A673 (cell line): ENCODE data around the gene ANKRD10. TPM values are rescaled to one million over a fixed set of nuclear protein-coding genes. Genes with fewer than 3 reads are reported as not detected.

Experiments used
- BruUV-seq: library from RNA; stranded (reverse); fragments of 400-500 nt; replicated peaks from 2 replicates; lab custom pipeline; 2021; lab: Mats Ljungman, UMichigan
- CTCF ChIA-PET: fragments of 300-600 bp; sonication (Branson Sonifier 250); formaldehyde crosslinking; loops from one replicate; lab custom pipeline; 2022; ENCODE audit warnings: antibody characterized with exemption; lab: Charles Lee
- POLR2A ChIA-PET: fragments of 300-600 bp; sonication (Branson Sonifier 250); formaldehyde crosslinking; loops from one replicate; lab custom pipeline; 2022; ENCODE audit warnings: antibody characterized with exemption; ENCODE audit not compliant: low non-redundant PET; lab: Charles Lee
- DNase-seq: peaks from one replicate; pipeline ENCODE4 v3.0.0-alpha.2; 2015; ENCODE audit warnings: low spot score
- H3K27ac ChIP-seq: fragments of 200-600 bp; sonication (generic); 2 replicates; pipeline ENCODE4 v1.5.1; 2016; ENCODE audit warnings: mixed run types, low read depth, mild to moderate bottlenecking, mixed read lengths, antibody characterized with exemption, low read length; ENCODE audit not compliant: poor library complexity, severe bottlenecking
- H3K27me3 ChIP-seq: fragments of 200-600 bp; sonication (generic); replicated peaks from 2 replicates; pipeline ENCODE4 v1.6.1; 2017; ENCODE audit warnings: mixed run types, low read depth, mild to moderate bottlenecking, mixed read lengths, antibody characterized with exemption, low read length; ENCODE audit not compliant: insufficient read depth, poor library complexity
- H3K36me3 ChIP-seq: fragments of 200-600 bp; sonication (generic); 2 replicates; pipeline ENCODE4 v1.6.1; 2016; ENCODE audit warnings: mixed run types, mild to moderate bottlenecking, mixed read lengths, antibody characterized with exemption, low read length; ENCODE audit not compliant: insufficient read depth, poor library complexity, severe bottlenecking
- H3K4me1 ChIP-seq: fragments of 200-600 bp; sonication (generic); 2 replicates; pipeline ENCODE4 v1.6.1; 2017; ENCODE audit warnings: mixed run types, mild to moderate bottlenecking, mixed read lengths, antibody characterized with exemption, low read length; ENCODE audit not compliant: insufficient read depth, poor library complexity, severe bottlenecking
- H3K4me3 ChIP-seq: fragments of 200-600 bp; sonication (generic); 2 replicates; pipeline ENCODE4 v1.5.1; 2016; ENCODE audit warnings: low read depth, mixed run types, mild to moderate bottlenecking, mixed read lengths, low read length; ENCODE audit not compliant: poor library complexity, severe bottlenecking
- H3K9me3 ChIP-seq: fragments of 200-600 bp; sonication (generic); 2 replicates; pipeline ENCODE4 v1.6.1; 2016; ENCODE audit warnings: mixed run types, low read depth, mild to moderate bottlenecking, mixed read lengths, antibody characterized with exemption, low read length; ENCODE audit not compliant: poor library complexity, severe bottlenecking
- EZH2 ChIP-seq: fragments of 200-600 bp; sonication (generic); IDR thresholded peaks from 2 replicates; pipeline ENCODE4 v1.6.1; 2017; ENCODE audit warnings: borderline replicate concordance, low read depth, mild to moderate bottlenecking, mixed read lengths, antibody characterized with exemption, low read length; ENCODE audit not compliant: poor library complexity, severe bottlenecking
- intact Hi-C: fragments of 100-400 bp; cut with micrococcal nuclease; formaldehyde crosslinking; loops from one replicate; pipeline ENCODE4 v1.10.0; 2022; ENCODE audit not compliant: unreplicated experiment
- total RNA-seq: library from RNA; stranded (reverse); gene quantifications from 2 replicates; pipeline ENCODE4 v1.2.3, GENCODE V29; 2021
- TF ChIP-seq, protein P1 (sequence below): fragments of 300-800, 200-600 bp; sonication (generic); conservative IDR thresholded peaks from 2 replicates; pipeline ENCODE4 v1.5.1; 2017; ENCODE audit warnings: low read depth, mild to moderate bottlenecking, antibody characterized with exemption, low read length, moderate library complexity, mixed read lengths

Gene ANKRD10
- total RNA-seq, 1 experiment from 2014 or later: 96.2 TPM

DNA sequence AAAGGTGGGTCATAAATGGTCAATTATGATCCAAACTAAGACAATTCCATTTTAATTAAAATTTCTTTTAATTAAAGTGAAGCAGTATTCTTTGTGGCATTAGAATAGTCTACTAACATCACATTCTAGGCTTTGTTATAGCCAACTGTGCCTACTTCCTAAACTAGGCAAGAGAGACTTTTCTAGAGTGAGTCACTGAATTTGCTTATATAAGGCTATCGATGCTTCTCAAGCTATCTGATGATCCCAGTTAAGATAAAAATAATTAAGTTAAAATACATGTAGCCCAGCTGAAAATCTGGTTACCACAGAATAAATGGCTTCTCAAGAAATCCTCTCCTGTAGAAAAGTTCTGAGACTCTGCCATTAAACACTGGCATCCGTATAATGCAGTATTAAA, 12.5 kb downstream of the ANKRD10 start:
- Histone ChIP-seq H3K27me3 (no peaks in the 10 kb centered on the region), H3K36me3 (peaks cover 37% of the 10 kb centered on the region), H3K27ac (no peak overlapping the region), H3K9me3 (no peaks in the 10 kb centered on the region), H3K4me1 (no peaks in the 10 kb centered on the region), H3K4me3 (no peak overlapping the region)
- POLR2A ChIA-PET: no interaction called here
- BruUV-seq: no TSS peak
- intact Hi-C loops: no loop called here
- TF ChIP-seq EZH2: no peak
- TF ChIP-seq, protein P1, sequence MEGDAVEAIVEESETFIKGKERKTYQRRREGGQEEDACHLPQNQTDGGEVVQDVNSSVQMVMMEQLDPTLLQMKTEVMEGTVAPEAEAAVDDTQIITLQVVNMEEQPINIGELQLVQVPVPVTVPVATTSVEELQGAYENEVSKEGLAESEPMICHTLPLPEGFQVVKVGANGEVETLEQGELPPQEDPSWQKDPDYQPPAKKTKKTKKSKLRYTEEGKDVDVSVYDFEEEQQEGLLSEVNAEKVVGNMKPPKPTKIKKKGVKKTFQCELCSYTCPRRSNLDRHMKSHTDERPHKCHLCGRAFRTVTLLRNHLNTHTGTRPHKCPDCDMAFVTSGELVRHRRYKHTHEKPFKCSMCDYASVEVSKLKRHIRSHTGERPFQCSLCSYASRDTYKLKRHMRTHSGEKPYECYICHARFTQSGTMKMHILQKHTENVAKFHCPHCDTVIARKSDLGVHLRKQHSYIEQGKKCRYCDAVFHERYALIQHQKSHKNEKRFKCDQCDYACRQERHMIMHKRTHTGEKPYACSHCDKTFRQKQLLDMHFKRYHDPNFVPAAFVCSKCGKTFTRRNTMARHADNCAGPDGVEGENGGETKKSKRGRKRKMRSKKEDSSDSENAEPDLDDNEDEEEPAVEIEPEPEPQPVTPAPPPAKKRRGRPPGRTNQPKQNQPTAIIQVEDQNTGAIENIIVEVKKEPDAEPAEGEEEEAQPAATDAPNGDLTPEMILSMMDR: no peak
- no peak for DNase-seq
- CTCF ChIA-PET: no interaction called here

DNA sequence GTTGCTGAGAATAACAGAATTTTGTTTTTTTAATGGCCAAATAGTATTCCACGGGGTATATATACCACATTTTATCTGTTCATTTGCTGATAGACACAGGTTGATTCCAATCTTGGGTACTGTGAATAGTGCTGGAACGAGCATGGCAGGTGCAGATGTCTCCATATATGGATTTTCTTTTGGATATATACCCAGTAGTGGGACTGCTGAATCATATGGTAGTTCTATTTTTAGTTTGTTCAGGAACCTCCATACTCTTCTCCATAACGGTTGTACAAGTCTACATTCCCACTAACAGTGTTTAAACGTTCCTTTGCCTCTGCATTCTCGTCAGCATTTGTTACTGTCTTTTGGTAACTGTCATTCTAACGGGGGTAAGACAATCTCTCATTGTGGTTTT, 17.3 kb downstream of the ANKRD10 start:
- POLR2A ChIA-PET: no interaction called here
- H3K9me3 ChIP-seq: no peaks in the 10 kb centered on the region
- no peak for DNase-seq
- H3K36me3 ChIP-seq: peaks cover 24% of the 10 kb centered on the region
- no peaks in the 10 kb centered on the region for H3K4me1 ChIP-seq
- H3K27me3 ChIP-seq: no peaks in the 10 kb centered on the region
- intact Hi-C loops: no loop called here
- TF ChIP-seq, protein P1: no peak
- H3K4me3 ChIP-seq: no peak overlapping the region
- CTCF ChIA-PET: no interaction called here
- H3K27ac ChIP-seq: no peak overlapping the region
- no TSS peak for BruUV-seq

- no peaks in the 10 kb centered on the region for H3K4me1 ChIP-seq
- H3K27ac ChIP-seq: no peak overlapping the region
- ChIA-PET CTCF (no interaction called here), POLR2A (no interaction called here)
- H3K9me3 ChIP-seq: no peaks in the 10 kb centered on the region
- BruUV-seq: no TSS peak
- peaks cover 26% of the 10 kb centered on the region for H3K36me3 ChIP-seq
- DNase-seq: no peak
- TF ChIP-seq, protein P1: no peak
- no peak for TF ChIP-seq EZH2
- H3K27me3 ChIP-seq: no peaks in the 10 kb centered on the region
- intact Hi-C loops: no loop called here
- no peak overlapping the region for H3K4me3 ChIP-seq
Observed at GRCh38 chr13:110897014-110897413, 17.9 kb downstream of the ANKRD10 start.
